GM12873 (cell line): Measurements from ENCODE around the gene CX3CL1.

Source experiments
- CTCF ChIP-seq: IDR thresholded peaks from 2 replicates; pipeline ENCODE4 v1.5.1; 2012; ENCODE audit warnings: low read depth, mild to moderate bottlenecking, moderate library complexity, low read length, control low read depth; ENCODE audit not compliant: insufficient read depth; ENCODE audit errors: missing control alignments

CX3CL1 gene

GRCh38 chr16:57349212-57350031 is 22.9 kb upstream of the CX3CL1 start:
- no peak for TF ChIP-seq CTCF

GRCh38 chr16:57352636-57353047 is 19.6 kb upstream of the CX3CL1 start:
- no peak for TF ChIP-seq CTCF

- no peak for TF ChIP-seq CTCF
Observed at GRCh38 chr16:57354311-57354710, 18.0 kb upstream of the CX3CL1 start.

GRCh38 chr16:57355898-57356414 is 16.3 kb upstream of the CX3CL1 start:
- no peak for TF ChIP-seq CTCF

DNA sequence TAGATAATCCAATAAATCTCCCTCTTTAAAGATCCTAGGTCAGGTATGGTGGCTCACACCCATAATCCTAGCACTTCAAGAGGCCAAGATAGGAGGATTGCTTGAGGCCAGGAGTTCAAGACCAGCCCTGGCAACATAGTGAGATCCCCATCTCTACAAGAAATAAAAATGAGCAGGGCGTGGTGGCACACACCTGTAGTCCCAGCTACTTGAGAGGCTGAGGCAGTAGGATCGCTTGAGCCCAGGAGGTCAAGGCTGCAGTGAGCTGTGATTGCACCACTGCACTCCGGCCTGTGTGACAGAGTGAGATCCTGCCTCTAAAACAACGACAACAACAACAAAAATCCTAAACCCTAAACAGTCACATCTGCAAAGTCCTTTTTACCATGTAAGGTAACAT is 15.7 kb upstream of the CX3CL1 start:
- TF ChIP-seq CTCF: no peak

DNA sequence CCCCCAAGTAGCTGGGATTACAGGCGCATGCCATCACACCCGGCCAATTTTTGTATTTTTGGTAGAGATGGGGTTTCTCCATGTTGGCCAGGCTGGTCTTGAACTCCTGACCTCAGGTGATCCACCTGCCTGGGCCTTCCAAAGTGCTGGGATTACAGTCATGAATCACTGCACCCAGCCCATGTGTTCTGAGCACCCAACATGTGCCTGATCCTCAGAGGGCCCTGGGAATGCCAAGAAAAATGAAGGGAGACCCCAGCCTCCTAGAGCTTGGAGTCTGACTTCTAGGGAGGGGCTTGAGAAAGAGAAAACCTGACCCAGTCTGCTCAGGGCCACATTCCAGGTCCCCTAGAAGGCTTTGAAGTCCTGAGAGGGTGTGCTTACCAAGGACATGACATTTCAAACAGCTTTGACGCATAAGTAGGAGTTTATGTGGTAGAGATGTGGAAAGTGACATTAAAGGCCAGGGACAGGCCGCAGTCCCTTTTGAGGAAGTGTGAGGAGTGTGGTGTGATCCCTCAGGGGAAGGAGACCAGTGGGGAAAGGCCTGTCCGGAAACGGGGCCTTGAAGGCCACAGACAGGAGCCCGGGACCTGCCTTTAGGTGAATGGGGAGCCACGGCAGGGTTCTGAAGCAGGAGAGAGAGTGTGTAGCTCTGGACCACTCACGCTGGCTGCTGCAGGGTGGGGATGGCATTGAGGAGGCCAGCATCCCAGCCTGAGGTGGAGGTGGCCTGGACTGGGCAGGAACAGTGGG is 14.8 kb upstream of the CX3CL1 start:
- TF ChIP-seq CTCF: no peak

DNA sequence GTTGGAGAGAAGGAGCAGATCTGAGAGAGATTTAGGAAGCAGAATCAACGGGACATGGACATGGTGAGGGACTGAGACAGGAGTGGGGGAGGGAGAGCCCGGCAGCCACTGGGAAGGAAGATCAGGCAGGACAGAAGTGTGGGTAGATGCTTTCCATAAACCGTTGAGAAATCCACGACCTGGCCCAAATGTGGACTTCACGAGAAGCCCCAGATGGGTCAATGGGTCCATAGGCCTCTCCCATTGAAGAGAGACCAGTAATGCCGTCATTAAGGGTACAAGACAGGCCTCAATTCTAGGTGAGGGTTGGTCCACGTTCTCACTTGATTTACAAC is 14.2 kb upstream of the CX3CL1 start:
- no peak for TF ChIP-seq CTCF
